Peyer's patch (tissue), 4 donors: ENCODE measurements around the gene TRAF3IP3.

Experiments used
- POLR2A ChIP-seq, 2 donors: fragments of 450-650 bp; IDR thresholded peaks; one replicate each; pipeline ENCODE4 v1.5.1; 2017; ENCODE audit warnings: antibody characterized with exemption in 2 of 2, mild to moderate bottlenecking in 2 of 2, moderate library complexity in 2 of 2
- TF ChIP-seq, protein P1 (sequence below), 6 experiments: fragments of 450-650 bp in 4 of 6; fragments of 200-600 bp in 2 of 6; sonication (generic) in 1 of 6; IDR thresholded peaks; one replicate each; pipeline ENCODE4 v1.5.1; 2017 to 2019; ENCODE audit warnings: antibody characterized with exemption in 6 of 6, mild to moderate bottlenecking in 3 of 6, moderate library complexity in 1 of 6

DNA sequence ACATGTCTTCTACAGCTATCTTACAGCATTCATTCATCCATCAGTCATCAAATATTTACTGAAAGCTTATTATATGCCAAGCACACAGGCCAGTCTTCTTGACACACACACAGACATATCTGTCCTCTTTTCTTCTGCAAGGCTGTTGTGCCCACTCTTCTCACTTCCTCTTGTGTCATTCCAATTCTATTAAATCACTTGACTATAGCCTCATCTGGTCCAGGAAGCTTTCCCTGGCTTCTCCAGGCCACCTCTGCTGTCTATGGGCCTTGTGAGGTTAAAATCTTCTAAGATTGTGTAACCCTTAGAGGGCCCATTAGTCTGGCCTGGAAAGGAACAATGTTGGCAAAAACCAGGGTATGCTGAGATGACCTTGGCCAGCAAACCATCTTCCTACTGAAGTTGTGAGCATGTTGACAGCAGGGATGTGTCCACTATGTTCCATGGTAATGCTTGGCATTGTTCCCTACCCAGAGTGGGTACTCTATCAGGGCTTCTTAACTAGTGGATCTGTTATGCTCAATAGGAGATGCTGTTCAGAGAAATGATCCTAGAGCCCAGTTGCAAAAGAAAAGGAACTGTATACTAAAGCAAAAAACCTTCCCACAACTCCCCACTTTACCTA is 5.3 kb downstream of the TRAF3IP3 start:
- TF ChIP-seq, protein P1, sequence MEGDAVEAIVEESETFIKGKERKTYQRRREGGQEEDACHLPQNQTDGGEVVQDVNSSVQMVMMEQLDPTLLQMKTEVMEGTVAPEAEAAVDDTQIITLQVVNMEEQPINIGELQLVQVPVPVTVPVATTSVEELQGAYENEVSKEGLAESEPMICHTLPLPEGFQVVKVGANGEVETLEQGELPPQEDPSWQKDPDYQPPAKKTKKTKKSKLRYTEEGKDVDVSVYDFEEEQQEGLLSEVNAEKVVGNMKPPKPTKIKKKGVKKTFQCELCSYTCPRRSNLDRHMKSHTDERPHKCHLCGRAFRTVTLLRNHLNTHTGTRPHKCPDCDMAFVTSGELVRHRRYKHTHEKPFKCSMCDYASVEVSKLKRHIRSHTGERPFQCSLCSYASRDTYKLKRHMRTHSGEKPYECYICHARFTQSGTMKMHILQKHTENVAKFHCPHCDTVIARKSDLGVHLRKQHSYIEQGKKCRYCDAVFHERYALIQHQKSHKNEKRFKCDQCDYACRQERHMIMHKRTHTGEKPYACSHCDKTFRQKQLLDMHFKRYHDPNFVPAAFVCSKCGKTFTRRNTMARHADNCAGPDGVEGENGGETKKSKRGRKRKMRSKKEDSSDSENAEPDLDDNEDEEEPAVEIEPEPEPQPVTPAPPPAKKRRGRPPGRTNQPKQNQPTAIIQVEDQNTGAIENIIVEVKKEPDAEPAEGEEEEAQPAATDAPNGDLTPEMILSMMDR (IDR thresholded peaks at IDR 0.05), result no peak
- TF ChIP-seq POLR2A (IDR thresholded peaks at IDR 0.05), result no peak
